ENCODE results near the gene ANAPC5. TPM values are rescaled to one million over a fixed set of nuclear protein-coding genes. Genes with fewer than 3 reads are reported as not detected.
A peak's percentile ranks its signal among the peaks of the same experiment; 100 is the strongest.
"Not testable (repeated sequence)": the region's sequence is repeated elsewhere in the genome, so short reads cannot be mapped to it uniquely, and the experiment has no call there.

The ANAPC5 gene
- total RNA-seq, 1 donor from 2014 or later, result 58.8 TPM

DNA sequence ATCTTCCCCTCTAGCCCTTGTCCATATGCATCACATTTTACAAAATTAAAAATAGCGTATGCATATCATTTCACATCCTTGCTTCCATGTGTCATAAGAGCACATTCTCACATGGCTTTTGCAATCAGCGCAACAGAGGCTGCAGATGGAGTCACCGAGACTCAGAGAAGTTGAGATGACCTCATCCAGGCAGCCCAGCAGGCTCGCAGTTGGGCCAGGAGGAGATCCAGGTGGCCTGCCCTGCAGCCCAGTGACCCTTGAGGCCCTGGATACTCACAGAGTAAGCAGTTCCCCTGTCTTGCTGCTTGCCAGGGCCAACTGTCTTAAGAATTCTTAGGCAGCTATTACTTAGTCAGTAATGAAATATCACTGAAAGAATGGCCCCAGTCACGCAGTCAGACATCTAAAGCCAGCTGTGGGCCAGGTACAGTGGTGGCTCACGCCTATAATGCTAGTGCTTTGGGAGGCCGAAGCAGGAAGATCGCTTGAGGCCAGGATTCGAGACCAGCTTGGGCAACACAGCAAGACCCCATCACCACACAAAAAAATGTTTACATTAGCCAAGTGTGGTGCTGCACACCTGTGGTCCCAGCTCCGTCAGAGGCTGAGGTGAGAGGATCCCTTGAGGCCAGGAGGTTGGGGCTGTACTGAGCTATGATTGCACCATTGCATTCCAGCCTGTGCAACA lies 64.8 kb downstream of the ANAPC5 start:
- Histone ChIP-seq H3K27ac (no peak overlapping the region), H3K4me3 (no peak overlapping the region), H3K4me1 (peaks cover 3 to 27% of the 10 kb centered on the region in 2 donors), H3K27me3 (no peaks in the 10 kb centered on the region), H3K9me3 (no peaks in the 10 kb centered on the region), H3K36me3 (peaks cover 0 to 2% of the 10 kb centered on the region in 2 donors)
- TF ChIP-seq, protein P1, sequence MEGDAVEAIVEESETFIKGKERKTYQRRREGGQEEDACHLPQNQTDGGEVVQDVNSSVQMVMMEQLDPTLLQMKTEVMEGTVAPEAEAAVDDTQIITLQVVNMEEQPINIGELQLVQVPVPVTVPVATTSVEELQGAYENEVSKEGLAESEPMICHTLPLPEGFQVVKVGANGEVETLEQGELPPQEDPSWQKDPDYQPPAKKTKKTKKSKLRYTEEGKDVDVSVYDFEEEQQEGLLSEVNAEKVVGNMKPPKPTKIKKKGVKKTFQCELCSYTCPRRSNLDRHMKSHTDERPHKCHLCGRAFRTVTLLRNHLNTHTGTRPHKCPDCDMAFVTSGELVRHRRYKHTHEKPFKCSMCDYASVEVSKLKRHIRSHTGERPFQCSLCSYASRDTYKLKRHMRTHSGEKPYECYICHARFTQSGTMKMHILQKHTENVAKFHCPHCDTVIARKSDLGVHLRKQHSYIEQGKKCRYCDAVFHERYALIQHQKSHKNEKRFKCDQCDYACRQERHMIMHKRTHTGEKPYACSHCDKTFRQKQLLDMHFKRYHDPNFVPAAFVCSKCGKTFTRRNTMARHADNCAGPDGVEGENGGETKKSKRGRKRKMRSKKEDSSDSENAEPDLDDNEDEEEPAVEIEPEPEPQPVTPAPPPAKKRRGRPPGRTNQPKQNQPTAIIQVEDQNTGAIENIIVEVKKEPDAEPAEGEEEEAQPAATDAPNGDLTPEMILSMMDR (IDR thresholded peaks at IDR 0.05), result no peak
- no peak for DNase-seq (ENCODE audit: low spot score in 2 of 2)
- intact Hi-C loops (cut with DNase I), result no loop called here

GRCh38 chr12:121285856-121286255 lies 66.4 kb downstream of the ANAPC5 start:
- Histone ChIP-seq H3K27ac (peak overlapping the region in 1 of 2 donors; percentile 71), H3K9me3 (no peaks in the 10 kb centered on the region), H3K4me3 (no peak overlapping the region), H3K27me3 (no peaks in the 10 kb centered on the region), H3K36me3 (no peaks in the 10 kb centered on the region), H3K4me1 (peaks cover 3 to 27% of the 10 kb centered on the region in 2 donors)
- intact Hi-C loops (cut with DNase I), result no loop called here
- no peak for DNase-seq (ENCODE audit: low spot score in 2 of 2)
- TF ChIP-seq, protein P1 (IDR thresholded peaks at IDR 0.05), result no peak

DNA sequence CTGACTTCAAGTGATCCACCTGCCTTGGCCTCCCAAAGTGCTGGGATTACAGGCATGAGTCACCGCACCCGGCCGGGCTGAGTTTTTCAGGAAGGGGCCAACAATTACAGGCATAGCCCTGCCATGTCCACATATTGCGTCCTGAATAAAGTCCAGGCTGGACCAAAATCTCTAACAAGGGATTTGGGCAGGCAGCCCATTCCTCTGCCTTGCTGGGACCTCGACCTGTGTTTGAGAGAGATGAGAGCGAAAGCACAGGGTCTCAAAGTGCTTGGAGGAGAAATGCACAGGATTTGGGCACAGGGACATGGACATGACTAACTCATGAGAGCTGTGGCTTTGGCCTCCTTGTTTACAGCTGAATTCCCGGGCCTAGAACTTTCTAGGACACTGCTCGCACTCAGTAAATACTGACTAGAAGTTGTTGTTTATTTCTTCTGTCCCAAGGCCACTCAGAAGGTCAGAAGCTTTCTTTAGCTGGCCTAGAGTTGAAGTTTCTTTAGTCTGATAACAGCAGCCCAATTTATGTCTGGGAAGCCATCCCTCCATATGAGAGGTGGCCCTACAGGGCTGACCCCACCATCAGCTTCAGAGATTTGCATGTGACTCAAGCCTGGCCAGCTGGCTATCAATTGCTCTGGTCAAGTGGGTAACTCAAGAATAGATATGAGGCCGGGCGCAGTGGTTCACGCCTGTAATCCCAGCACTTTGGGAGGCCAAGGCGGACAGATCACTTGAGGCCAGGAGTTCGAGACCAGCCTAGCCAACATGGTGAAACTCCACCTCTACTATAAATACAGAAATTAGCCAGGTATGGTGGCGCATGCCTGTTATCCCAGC lies 67.4 kb downstream of the ANAPC5 start:
- intact Hi-C loops (cut with DNase I), result no loop called here
- Histone ChIP-seq H3K4me1 (peaks cover 3 to 24% of the 10 kb centered on the region in 2 donors), H3K4me3 (no peak overlapping the region), H3K36me3 (no peaks in the 10 kb centered on the region), H3K9me3 (no peaks in the 10 kb centered on the region), H3K27ac (peak overlapping the region; percentile 53 to 71), H3K27me3 (no peaks in the 10 kb centered on the region)
- TF ChIP-seq, protein P1 (IDR thresholded peaks at IDR 0.05), result no peak
- DNase-seq (ENCODE audit: low spot score in 2 of 2), result no peak

DNA sequence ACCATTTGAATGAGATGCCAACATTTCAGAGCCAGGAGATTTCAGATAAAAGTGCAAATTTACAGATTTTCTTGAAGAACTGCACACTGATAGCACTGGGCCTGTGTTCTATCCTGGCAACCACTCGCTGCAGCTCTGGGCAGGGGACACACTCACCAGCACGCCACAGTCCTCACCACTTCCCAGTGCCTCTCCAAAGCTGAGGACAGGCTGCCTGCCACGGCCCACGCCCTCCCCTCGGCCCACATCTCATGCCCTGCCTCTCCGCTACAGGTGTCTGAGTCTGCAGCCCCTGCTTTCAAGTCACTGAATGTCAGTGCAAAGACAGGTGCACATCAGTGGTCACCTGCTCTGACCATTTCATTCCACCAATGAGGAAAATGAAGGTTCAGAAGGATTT lies 68.4 kb downstream of the ANAPC5 start:
- no peak for DNase-seq (ENCODE audit: low spot score in 2 of 2)
- Histone ChIP-seq H3K27me3 (no peaks in the 10 kb centered on the region), H3K4me3 (no peak overlapping the region), H3K9me3 (no peaks in the 10 kb centered on the region), H3K27ac (no peak overlapping the region), H3K36me3 (no peaks in the 10 kb centered on the region), H3K4me1 (peaks cover 0 to 14% of the 10 kb centered on the region in 2 donors)
- intact Hi-C loops (cut with DNase I), result no loop called here
- TF ChIP-seq, protein P1 (IDR thresholded peaks at IDR 0.05), result no peak

DNA sequence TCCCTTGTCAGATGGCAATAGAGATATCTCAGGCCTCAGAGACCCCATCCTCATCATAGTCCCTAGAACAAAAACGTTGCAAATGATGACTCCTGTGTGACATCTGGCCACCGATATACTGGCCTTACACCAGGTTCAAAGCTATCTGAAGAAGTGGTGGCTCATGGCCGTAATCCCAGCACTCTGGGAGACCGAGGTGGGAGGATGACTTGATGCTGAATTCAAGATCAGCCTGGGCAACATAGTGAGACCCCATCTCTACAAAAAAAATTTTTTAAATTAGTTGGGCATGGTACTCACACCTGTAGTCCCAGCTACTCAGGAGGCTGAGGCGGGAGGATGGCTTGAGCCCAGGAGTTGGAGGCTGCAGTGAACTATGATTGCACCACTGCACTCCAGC lies 68.8 kb downstream of the ANAPC5 start:
- Histone ChIP-seq H3K36me3 (no peaks in the 10 kb centered on the region), H3K27ac (no peak overlapping the region), H3K4me3 (no peak overlapping the region), H3K4me1 (peaks cover 0 to 10% of the 10 kb centered on the region in 2 donors), H3K9me3 (no peaks in the 10 kb centered on the region), H3K27me3 (no peaks in the 10 kb centered on the region)
- intact Hi-C loops (cut with DNase I), result no loop called here
- TF ChIP-seq, protein P1 (IDR thresholded peaks at IDR 0.05), result no peak
- DNase-seq (ENCODE audit: low spot score in 2 of 2), result no peak

GRCh38 chr12:121282910-121283309 lies 69.3 kb downstream of the ANAPC5 start:
- H3K36me3 ChIP-seq; H3K4me3 ChIP-seq; H3K4me1 ChIP-seq; H3K9me3 ChIP-seq; DNase-seq (ENCODE audit: low spot score in 2 of 2); intact Hi-C loops (cut with DNase I); H3K27me3 ChIP-seq: not testable (repeated sequence)
- peak overlapping the region; percentile 12 to 42 for H3K27ac ChIP-seq
